Measurements from ENCODE around the gene ALOX5AP. TPM values are rescaled to one million over a fixed set of nuclear protein-coding genes. Genes with fewer than 3 reads are reported as not detected.

Gene ALOX5AP
- total RNA-seq, 1 experiment from 2014 or later, result not detected

DNA sequence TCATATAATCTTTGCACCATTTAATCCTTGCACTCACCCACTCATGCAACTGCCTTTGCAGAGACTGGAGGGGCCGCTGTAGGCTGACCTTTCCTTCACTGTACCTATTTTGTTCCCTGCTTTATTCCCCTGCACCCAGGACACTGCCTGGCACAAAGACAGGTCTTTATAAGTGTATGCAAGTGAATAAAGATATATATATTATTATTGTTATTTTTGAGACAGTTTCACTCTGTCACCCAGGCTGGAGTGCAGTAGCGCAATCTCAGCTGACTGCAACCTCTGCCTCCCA, 3.8 kb downstream of the ALOX5AP start:
- H3K4me3 Mint-ChIP-seq, result no peak overlapping the region
- ChIA-PET POLR2A (interaction anchor here (0.6 to 1.2 kb wide), 2 partner anchors 14 to 291 kb away, joined by 3 to 7 read pairs; no protein-coding TSS in a partner anchor), CTCF (interaction anchor here (0.7 kb wide), 1 partner anchor 240 kb away, joined by 3 read pairs; no protein-coding TSS in a partner anchor)
- no peaks in the 10 kb centered on the region for H3K27me3 Mint-ChIP-seq (ENCODE audit: low read depth)
- TF ChIP-seq, protein P1, sequence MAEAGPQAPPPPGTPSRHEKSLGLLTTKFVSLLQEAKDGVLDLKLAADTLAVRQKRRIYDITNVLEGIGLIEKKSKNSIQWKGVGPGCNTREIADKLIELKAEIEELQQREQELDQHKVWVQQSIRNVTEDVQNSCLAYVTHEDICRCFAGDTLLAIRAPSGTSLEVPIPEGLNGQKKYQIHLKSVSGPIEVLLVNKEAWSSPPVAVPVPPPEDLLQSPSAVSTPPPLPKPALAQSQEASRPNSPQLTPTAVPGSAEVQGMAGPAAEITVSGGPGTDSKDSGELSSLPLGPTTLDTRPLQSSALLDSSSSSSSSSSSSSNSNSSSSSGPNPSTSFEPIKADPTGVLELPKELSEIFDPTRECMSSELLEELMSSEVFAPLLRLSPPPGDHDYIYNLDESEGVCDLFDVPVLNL (CRISPR knock-in tag; IDR thresholded peaks at IDR 0.05; ENCODE audit: borderline replicate concordance, low read depth), result no peak
- TF ChIP-seq, protein P2, sequence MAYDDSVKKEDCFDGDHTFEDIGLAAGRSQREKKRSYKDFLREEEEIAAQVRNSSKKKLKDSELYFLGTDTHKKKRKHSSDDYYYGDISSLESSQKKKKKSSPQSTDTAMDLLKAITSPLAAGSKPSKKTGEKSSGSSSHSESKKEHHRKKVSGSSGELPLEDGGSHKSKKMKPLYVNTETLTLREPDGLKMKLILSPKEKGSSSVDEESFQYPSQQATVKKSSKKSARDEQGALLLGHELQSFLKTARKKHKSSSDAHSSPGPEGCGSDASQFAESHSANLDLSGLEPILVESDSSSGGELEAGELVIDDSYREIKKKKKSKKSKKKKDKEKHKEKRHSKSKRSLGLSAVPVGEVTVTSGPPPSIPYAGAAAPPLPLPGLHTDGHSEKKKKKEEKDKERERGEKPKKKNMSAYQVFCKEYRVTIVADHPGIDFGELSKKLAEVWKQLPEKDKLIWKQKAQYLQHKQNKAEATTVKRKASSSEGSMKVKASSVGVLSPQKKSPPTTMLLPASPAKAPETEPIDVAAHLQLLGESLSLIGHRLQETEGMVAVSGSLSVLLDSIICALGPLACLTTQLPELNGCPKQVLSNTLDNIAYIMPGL (CRISPR knock-in tag; IDR thresholded peaks at IDR 0.05), result no peak
- TF ChIP-seq ZNF532 (CRISPR knock-in tag; IDR thresholded peaks at IDR 0.05; ENCODE audit: borderline replicate concordance) (no peak), NR1H2 (CRISPR knock-in tag; IDR thresholded peaks at IDR 0.05) (no peak), ZNF263 (CRISPR knock-in tag; IDR thresholded peaks at IDR 0.05; ENCODE audit: low read depth) (no peak), ZNF219 (CRISPR knock-in tag; IDR thresholded peaks at IDR 0.05; ENCODE audit: borderline replicate concordance) (no peak), ELF4 (CRISPR knock-in tag; IDR thresholded peaks at IDR 0.05; ENCODE audit: low read depth) (no peak), ARID4B (CRISPR knock-in tag; IDR thresholded peaks at IDR 0.05; ENCODE audit: borderline replicate concordance) (no peak), NR3C1 (CRISPR knock-in tag; conservative IDR thresholded peaks at IDR 0.05; ENCODE audit: low read depth) (no peak), RORB (CRISPR knock-in tag; IDR thresholded peaks at IDR 0.05) (no peak), NFE2L1 (CRISPR knock-in tag; IDR thresholded peaks at IDR 0.05) (no peak), CREB1 (CRISPR knock-in tag; IDR thresholded peaks at IDR 0.05) (no peak), ZNF396 (CRISPR knock-in tag; IDR thresholded peaks at IDR 0.05; ENCODE audit: borderline replicate concordance) (no peak)
- TF ChIP-seq, protein P3, sequence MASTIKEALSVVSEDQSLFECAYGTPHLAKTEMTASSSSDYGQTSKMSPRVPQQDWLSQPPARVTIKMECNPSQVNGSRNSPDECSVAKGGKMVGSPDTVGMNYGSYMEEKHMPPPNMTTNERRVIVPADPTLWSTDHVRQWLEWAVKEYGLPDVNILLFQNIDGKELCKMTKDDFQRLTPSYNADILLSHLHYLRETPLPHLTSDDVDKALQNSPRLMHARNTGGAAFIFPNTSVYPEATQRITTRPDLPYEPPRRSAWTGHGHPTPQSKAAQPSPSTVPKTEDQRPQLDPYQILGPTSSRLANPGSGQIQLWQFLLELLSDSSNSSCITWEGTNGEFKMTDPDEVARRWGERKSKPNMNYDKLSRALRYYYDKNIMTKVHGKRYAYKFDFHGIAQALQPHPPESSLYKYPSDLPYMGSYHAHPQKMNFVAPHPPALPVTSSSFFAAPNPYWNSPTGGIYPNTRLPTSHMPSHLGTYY (CRISPR knock-in tag; IDR thresholded peaks at IDR 0.05), result no peak
- TF ChIP-seq, protein P4, sequence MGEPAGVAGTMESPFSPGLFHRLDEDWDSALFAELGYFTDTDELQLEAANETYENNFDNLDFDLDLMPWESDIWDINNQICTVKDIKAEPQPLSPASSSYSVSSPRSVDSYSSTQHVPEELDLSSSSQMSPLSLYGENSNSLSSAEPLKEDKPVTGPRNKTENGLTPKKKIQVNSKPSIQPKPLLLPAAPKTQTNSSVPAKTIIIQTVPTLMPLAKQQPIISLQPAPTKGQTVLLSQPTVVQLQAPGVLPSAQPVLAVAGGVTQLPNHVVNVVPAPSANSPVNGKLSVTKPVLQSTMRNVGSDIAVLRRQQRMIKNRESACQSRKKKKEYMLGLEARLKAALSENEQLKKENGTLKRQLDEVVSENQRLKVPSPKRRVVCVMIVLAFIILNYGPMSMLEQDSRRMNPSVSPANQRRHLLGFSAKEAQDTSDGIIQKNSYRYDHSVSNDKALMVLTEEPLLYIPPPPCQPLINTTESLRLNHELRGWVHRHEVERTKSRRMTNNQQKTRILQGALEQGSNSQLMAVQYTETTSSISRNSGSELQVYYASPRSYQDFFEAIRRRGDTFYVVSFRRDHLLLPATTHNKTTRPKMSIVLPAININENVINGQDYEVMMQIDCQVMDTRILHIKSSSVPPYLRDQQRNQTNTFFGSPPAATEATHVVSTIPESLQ (CRISPR knock-in tag; IDR thresholded peaks at IDR 0.05), result no peak
- TF ChIP-seq, protein P5, sequence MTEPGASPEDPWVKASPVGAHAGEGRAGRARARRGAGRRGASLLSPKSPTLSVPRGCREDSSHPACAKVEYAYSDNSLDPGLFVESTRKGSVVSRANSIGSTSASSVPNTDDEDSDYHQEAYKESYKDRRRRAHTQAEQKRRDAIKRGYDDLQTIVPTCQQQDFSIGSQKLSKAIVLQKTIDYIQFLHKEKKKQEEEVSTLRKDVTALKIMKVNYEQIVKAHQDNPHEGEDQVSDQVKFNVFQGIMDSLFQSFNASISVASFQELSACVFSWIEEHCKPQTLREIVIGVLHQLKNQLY (CRISPR knock-in tag; IDR thresholded peaks at IDR 0.05), result no peak
- TF ChIP-seq, protein P6, sequence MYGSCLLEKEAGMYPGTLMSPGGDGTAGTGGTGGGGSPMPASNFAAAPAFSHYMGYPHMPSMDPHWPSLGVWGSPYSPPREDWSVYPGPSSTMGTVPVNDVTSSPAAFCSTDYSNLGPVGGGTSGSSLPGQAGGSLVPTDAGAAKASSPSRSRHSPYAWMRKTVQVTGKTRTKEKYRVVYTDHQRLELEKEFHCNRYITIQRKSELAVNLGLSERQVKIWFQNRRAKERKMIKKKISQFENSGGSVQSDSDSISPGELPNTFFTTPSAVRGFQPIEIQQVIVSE (CRISPR knock-in tag; IDR thresholded peaks at IDR 0.05; ENCODE audit: borderline replicate concordance), result no peak
- TF ChIP-seq, protein P7, sequence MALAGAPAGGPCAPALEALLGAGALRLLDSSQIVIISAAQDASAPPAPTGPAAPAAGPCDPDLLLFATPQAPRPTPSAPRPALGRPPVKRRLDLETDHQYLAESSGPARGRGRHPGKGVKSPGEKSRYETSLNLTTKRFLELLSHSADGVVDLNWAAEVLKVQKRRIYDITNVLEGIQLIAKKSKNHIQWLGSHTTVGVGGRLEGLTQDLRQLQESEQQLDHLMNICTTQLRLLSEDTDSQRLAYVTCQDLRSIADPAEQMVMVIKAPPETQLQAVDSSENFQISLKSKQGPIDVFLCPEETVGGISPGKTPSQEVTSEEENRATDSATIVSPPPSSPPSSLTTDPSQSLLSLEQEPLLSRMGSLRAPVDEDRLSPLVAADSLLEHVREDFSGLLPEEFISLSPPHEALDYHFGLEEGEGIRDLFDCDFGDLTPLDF (CRISPR knock-in tag; IDR thresholded peaks at IDR 0.05), result no peak
- peaks cover 19% of the 10 kb centered on the region for H3K4me1 Mint-ChIP-seq
- no peaks in the 10 kb centered on the region for H3K9me3 Mint-ChIP-seq
- ATAC-seq (no peak), DNase-seq (ENCODE audit: low spot score) (no peak)
- no peak overlapping the region for H3K27ac Mint-ChIP-seq
- H3K36me3 Mint-ChIP-seq, result no peaks in the 10 kb centered on the region
